K562 (cell line): ENCODE measurements around the gene USP20. TPM values are rescaled to one million over a fixed set of nuclear protein-coding genes. Genes with fewer than 3 reads are reported as not detected.
A peak's percentile ranks its signal among the peaks of the same experiment; 100 is the strongest.

ENCODE experiments used
- ILF3 ChIP-seq: fragments of 450-650 bp; IDR thresholded peaks from 2 replicates; pipeline ENCODE4 v1.6.1; 2018; ENCODE audit warnings: antibody characterized with exemption, mild to moderate bottlenecking, moderate library complexity, borderline replicate concordance
- NFXL1 ChIP-seq: fragments of 450-650 bp; formaldehyde crosslinking; IDR thresholded peaks from 2 replicates; pipeline ENCODE4 v1.4.0; 2021; ENCODE audit warnings: mild to moderate bottlenecking
- RBFOX2 ChIP-seq: fragments of 200-400 bp; formaldehyde crosslinking; IDR thresholded peaks from 2 replicates; pipeline ENCODE4 v1.6.1; 2017; ENCODE audit warnings: low read depth, mild to moderate bottlenecking, low read length, moderate library complexity
- SMAD1 ChIP-seq: fragments of 150-350 bp; IDR thresholded peaks from 2 replicates; pipeline ENCODE4 v1.6.1; 2014; ENCODE audit warnings: low read length, low read depth; ENCODE audit not compliant: partially characterized antibody
- ZEB2 ChIP-seq: fragments of 450-650 bp; IDR thresholded peaks from 2 replicates; pipeline ENCODE4 v1.6.1; 2016
- polyA plus RNA-seq, 8 experiments: library from polyadenylated mRNA; depleted of rRNA in 4 of 8; stranded (reverse) in 5 of 8; unstranded in 3 of 8; fragments of >200 nt; fragmentation: Nextera tagmentation in 2 of 8; fragmentation: Illumina TruSeq in 1 of 8; extraction: Ambion mirVana in 2 of 8; extraction: Trizol in 1 of 8; gene quantifications; 2 replicates each; pipeline versions ENCODE4 v1.2.1 to v1.2.3, GENCODE V29; 2011 to 2014; ENCODE audit warnings: inconsistent platforms in 1 of 8, missing spikeins in 1 of 8
- total RNA-seq, 7 experiments: library from RNA; depleted of rRNA in 6 of 7; stranded (reverse); fragments of >200 nt in 6 of 7; fragmentation: Illumina TruSeq in 2 of 7; extraction: Trizol in 2 of 7; gene quantifications; 2 replicates each; pipeline versions ENCODE4 v1.2.1 to v1.2.3, GENCODE V29; 2011 to 2021; ENCODE audit warnings: low replicate concordance in 1 of 7
- TF ChIP-seq, protein P1 (sequence below), 2 experiments: fragments of 450-650 bp; IDR thresholded peaks; 2 replicates each; pipeline ENCODE4 v1.6.1; 2018; ENCODE audit warnings: mild to moderate bottlenecking in 2 of 2, low read depth in 1 of 2; ENCODE audit not compliant: partially characterized antibody in 2 of 2
- TF ChIP-seq, protein P2 (sequence below): sonication (generic); formaldehyde crosslinking; IDR thresholded peaks from 2 replicates; pipeline ENCODE4 v1.8.1; 2023; ENCODE audit warnings: mild to moderate bottlenecking, missing genetic modification reagents
- TF ChIP-seq, protein P3 (sequence below): fragments of 450-650 bp; formaldehyde crosslinking; IDR thresholded peaks from 2 replicates; pipeline ENCODE4 v1.4.0; 2022; ENCODE audit warnings: missing genetic modification characterization
- TF ChIP-seq, protein P4 (sequence below): fragments of 450-650 bp; formaldehyde crosslinking; conservative IDR thresholded peaks from 2 replicates; pipeline ENCODE4 v1.4.0; 2022; ENCODE audit warnings: mild to moderate bottlenecking, missing genetic modification characterization
- TF ChIP-seq, protein P5 (sequence below): fragments of 450-650 bp; IDR thresholded peaks from 2 replicates; pipeline ENCODE4 v1.6.1; 2018; ENCODE audit warnings: mild to moderate bottlenecking, low read depth; ENCODE audit not compliant: partially characterized antibody

Gene USP20
- total and polyA plus RNA-seq, 9 of the 15 experiments (the other 6 are each of a cell fraction or from before 2014, with no cell fraction given): 1.9 to 136 (median 49.1) TPM

- TF ChIP-seq, protein P1, sequence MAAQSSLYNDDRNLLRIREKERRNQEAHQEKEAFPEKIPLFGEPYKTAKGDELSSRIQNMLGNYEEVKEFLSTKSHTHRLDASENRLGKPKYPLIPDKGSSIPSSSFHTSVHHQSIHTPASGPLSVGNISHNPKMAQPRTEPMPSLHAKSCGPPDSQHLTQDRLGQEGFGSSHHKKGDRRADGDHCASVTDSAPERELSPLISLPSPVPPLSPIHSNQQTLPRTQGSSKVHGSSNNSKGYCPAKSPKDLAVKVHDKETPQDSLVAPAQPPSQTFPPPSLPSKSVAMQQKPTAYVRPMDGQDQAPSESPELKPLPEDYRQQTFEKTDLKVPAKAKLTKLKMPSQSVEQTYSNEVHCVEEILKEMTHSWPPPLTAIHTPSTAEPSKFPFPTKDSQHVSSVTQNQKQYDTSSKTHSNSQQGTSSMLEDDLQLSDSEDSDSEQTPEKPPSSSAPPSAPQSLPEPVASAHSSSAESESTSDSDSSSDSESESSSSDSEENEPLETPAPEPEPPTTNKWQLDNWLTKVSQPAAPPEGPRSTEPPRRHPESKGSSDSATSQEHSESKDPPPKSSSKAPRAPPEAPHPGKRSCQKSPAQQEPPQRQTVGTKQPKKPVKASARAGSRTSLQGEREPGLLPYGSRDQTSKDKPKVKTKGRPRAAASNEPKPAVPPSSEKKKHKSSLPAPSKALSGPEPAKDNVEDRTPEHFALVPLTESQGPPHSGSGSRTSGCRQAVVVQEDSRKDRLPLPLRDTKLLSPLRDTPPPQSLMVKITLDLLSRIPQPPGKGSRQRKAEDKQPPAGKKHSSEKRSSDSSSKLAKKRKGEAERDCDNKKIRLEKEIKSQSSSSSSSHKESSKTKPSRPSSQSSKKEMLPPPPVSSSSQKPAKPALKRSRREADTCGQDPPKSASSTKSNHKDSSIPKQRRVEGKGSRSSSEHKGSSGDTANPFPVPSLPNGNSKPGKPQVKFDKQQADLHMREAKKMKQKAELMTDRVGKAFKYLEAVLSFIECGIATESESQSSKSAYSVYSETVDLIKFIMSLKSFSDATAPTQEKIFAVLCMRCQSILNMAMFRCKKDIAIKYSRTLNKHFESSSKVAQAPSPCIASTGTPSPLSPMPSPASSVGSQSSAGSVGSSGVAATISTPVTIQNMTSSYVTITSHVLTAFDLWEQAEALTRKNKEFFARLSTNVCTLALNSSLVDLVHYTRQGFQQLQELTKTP (IDR thresholded peaks at IDR 0.05; ENCODE audit: low read depth in 1 of 2, partially characterized antibody in 2 of 2): no peak
- TF ChIP-seq, protein P2, sequence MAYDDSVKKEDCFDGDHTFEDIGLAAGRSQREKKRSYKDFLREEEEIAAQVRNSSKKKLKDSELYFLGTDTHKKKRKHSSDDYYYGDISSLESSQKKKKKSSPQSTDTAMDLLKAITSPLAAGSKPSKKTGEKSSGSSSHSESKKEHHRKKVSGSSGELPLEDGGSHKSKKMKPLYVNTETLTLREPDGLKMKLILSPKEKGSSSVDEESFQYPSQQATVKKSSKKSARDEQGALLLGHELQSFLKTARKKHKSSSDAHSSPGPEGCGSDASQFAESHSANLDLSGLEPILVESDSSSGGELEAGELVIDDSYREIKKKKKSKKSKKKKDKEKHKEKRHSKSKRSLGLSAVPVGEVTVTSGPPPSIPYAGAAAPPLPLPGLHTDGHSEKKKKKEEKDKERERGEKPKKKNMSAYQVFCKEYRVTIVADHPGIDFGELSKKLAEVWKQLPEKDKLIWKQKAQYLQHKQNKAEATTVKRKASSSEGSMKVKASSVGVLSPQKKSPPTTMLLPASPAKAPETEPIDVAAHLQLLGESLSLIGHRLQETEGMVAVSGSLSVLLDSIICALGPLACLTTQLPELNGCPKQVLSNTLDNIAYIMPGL (CRISPR knock-in tag): peak; percentile 38; the same call in 1 of the 2 replicates
- TF ChIP-seq NFXL1 (CRISPR knock-in tag) (no peak), ILF3 (no peak), SMAD1 (no peak), ZEB2 (no peak), RBFOX2 (peak; percentile 62)
- TF ChIP-seq, protein P3, sequence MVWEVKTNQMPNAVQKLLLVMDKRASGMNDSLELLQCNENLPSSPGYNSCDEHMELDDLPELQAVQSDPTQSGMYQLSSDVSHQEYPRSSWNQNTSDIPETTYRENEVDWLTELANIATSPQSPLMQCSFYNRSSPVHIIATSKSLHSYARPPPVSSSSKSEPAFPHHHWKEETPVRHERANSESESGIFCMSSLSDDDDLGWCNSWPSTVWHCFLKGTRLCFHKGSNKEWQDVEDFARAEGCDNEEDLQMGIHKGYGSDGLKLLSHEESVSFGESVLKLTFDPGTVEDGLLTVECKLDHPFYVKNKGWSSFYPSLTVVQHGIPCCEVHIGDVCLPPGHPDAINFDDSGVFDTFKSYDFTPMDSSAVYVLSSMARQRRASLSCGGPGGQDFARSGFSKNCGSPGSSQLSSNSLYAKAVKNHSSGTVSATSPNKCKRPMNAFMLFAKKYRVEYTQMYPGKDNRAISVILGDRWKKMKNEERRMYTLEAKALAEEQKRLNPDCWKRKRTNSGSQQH: peak; percentile 66; the same call in 1 of the 2 replicates
- TF ChIP-seq, protein P4, sequence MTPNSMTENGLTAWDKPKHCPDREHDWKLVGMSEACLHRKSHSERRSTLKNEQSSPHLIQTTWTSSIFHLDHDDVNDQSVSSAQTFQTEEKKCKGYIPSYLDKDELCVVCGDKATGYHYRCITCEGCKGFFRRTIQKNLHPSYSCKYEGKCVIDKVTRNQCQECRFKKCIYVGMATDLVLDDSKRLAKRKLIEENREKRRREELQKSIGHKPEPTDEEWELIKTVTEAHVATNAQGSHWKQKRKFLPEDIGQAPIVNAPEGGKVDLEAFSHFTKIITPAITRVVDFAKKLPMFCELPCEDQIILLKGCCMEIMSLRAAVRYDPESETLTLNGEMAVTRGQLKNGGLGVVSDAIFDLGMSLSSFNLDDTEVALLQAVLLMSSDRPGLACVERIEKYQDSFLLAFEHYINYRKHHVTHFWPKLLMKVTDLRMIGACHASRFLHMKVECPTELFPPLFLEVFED (CRISPR knock-in tag): peak; percentile 77; the same call in 1 of the 2 replicates
- TF ChIP-seq, protein P5, sequence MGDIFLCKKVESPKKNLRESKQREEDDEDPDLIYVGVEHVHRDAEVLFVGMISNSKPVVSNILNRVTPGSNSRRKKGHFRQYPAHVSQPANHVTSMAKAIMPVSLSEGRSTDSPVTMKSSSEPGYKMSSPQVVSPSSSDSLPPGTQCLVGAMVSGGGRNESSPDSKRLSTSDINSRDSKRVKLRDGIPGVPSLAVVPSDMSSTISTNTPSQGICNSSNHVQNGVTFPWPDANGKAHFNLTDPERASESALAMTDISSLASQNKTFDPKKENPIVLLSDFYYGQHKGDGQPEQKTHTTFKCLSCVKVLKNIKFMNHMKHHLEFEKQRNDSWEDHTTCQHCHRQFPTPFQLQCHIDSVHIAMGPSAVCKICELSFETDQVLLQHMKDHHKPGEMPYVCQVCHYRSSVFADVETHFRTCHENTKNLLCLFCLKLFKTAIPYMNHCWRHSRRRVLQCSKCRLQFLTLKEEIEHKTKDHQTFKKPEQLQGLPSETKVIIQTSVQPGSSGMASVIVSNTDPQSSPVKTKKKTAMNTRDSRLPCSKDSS: peak; percentile 34
These were observed 4.2 kb downstream of the USP20 start (continued) for GRCh38 chr9:129839324-129840023.
